ENCODE data around the gene PRMT7. TPM values are rescaled to one million over a fixed set of nuclear protein-coding genes. Genes with fewer than 3 reads are reported as not detected.
A peak's percentile ranks its signal among the peaks of the same experiment; 100 is the strongest.
"Not testable (repeated sequence)": the region's sequence is repeated elsewhere in the genome, so short reads cannot be mapped to it uniquely, and the experiment has no call there.

PRMT7 gene
- total RNA-seq, 2 experiments from 2014 or later: 50.4 to 52.2 TPM

DNA sequence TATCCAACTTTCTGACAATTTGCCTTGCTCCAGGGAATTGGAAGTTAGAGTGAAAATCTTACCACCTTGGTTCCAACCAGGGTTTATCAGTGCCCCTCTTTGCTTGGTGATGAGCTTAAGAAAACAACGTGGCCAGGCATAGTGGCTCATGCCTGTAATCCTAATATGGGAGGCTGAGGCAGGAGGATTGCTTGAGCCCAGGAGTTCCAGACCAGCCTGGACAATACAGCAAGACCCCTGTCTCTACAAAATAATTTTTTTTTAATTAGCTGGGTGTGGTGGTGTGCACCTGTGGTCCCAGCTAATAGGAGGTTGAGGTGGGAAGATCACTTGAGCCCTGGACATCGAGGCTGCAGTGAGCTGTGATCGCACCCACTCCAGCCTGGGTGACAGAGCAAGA, 25.1 kb upstream of the PRMT7 start:
- peak overlapping the region; percentile 92 for H3K27ac Mint-ChIP-seq
- H3K27me3 Mint-ChIP-seq: no peaks in the 10 kb centered on the region
- H3K4me1 Mint-ChIP-seq: peaks cover 95% of the 10 kb centered on the region
- H3K4me3 Mint-ChIP-seq: peak overlapping the region; percentile 5
- ChIA-PET CTCF (interaction anchor here (1.4 to 15.3 kb wide), 6 partner anchors 13 to 89 kb away, joined by 3 to 243 read pairs (median 6); partner anchors contain the start of genes PRMT7, SLC7A6 and SLC7A6OS), POLR2A (interaction anchor here (1.2 to 9.9 kb wide), 10 partner anchors 9 to 216 kb away, joined by 3 to 85 read pairs (median 16); partner anchors contain the start of genes PRMT7, SLC7A6 and SLC7A6OS)
- H3K36me3 Mint-ChIP-seq (ENCODE audit: low read depth): peaks cover 80% of the 10 kb centered on the region
- DNase-seq: no peak
- no peaks in the 10 kb centered on the region for H3K9me3 Mint-ChIP-seq

DNA sequence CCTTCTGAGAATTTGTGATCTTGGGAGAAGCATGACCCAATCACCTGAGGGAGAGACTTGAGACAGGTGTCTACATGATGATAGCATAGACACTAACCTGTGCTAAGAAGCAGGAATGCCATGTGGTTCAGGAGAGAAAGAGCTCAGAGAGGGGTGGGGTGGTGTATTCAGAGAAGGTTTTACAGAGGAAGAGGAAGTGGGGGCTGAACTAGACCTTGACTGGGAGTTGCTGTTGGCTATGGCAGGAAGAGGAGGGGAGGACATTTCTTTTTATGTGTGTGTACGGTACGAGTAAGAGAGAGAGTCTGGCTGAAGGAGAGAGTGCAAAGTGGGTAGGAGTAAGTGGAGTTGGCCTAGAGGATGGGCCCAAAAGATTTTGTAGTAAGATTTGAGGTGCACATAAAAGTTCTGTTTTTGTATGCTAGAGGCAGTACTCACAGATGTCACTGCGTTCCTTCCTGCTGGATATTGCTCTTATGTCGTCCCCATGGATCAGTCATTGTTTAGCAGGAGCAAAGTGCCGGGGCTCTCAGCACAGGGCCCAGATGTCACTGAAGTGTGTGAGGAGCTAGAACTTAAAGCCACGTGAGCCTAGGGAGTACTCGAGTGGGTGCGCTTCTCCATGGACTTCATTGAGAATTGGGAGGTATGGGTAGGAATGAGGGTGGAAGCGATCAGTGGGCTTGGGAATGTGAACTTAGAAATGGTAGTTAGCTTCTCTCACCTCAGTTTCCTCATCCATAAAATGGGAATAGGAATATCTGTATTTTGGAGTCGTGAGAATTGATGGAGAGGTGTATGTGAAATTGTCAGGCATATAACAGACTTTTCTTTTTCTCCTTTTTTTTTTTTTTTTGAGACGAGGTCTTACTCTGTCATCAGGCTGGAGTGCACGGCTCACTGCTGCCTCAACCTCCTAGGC, 24.4 kb upstream of the PRMT7 start:
- ChIA-PET POLR2A (interaction anchor here (1.2 to 9.9 kb wide), 9 partner anchors 8 to 216 kb away, joined by 3 to 85 read pairs (median 25); partner anchors contain the start of genes PRMT7, SLC7A6 and SLC7A6OS), CTCF (interaction anchor here (0.7 to 15.3 kb wide), 7 partner anchors 13 to 88 kb away, joined by 3 to 243 read pairs (median 6); partner anchors contain the start of genes PRMT7, SLC7A6 and SLC7A6OS)
- Mint-ChIP-seq H3K36me3 (ENCODE audit: low read depth) (peaks cover 80% of the 10 kb centered on the region), H3K4me1 (peaks cover 96% of the 10 kb centered on the region), H3K4me3 (peak overlapping the region; percentile 73), H3K9me3 (no peaks in the 10 kb centered on the region), H3K27me3 (no peaks in the 10 kb centered on the region), H3K27ac (peak overlapping the region; percentile 92)
- DNase-seq: peak; percentile 41

DNA sequence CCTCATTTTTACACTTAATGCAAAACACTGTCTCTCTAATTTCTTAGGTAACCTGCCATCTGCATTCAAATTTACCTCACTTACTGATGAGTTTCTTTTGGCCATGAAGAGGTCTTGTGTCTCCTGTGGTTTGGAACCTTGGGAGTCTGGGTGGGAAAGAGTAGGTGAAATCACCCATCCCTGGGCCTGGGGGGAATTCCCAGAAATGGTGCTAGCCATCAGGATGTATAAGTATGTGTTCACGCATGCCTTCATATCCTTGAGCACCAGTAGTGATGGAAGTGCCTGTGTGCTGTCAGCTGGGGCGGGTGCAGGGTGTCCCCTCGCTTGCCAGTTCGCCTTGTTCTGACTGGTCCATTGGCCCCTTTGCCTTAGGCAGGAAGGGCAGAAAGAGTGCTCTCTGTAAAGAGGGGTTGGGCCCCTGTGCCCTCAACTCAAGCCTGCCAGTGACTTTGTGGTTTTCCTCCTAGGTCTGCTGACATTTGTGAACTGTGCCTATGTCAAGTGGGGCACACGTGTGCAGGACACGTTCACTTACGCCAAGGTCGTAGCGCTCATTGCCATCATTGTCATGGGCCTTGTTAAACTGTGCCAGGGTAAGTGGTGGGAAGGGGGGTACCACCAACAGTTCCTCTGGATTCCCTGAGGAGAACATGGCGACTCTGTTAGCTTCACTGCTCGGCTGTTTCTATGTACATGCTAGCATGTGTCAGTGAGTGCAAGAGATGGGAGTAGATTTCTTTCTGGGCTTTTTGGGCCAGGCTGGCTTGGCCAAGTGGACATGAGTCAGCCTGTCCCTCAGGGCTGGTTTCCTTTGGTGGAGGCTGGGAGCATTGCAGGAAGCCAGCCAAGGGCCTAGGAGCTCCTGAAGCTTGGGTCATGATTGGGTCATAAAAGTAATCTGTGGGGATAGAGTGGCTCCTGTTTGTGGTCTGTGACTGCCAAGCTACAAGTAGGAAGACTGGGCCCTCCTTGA, 23.3 kb upstream of the PRMT7 start:
- POLR2A ChIA-PET: interaction anchor here (0.9 to 9.9 kb wide), 9 partner anchors 11 to 68 kb away, joined by 3 to 85 read pairs (median 13); partner anchors contain the start of genes PRMT7, SLC7A6 and SLC7A6OS
- H3K27ac Mint-ChIP-seq: peak overlapping the region; percentile 92
- no peaks in the 10 kb centered on the region for H3K9me3 Mint-ChIP-seq
- H3K4me3 Mint-ChIP-seq: peak overlapping the region; percentile 38
- H3K4me1 Mint-ChIP-seq: peaks cover 94% of the 10 kb centered on the region
- DNase-seq: peak; percentile 63
- H3K27me3 Mint-ChIP-seq: no peaks in the 10 kb centered on the region
- H3K36me3 Mint-ChIP-seq (ENCODE audit: low read depth): peaks cover 75% of the 10 kb centered on the region
- CTCF ChIA-PET: interaction anchor here (1.0 to 15.3 kb wide), 4 partner anchors 15 to 42 kb away, joined by 5 to 243 read pairs (median 26); partner anchors contain the start of genes PRMT7, SLC7A6 and SLC7A6OS

DNA sequence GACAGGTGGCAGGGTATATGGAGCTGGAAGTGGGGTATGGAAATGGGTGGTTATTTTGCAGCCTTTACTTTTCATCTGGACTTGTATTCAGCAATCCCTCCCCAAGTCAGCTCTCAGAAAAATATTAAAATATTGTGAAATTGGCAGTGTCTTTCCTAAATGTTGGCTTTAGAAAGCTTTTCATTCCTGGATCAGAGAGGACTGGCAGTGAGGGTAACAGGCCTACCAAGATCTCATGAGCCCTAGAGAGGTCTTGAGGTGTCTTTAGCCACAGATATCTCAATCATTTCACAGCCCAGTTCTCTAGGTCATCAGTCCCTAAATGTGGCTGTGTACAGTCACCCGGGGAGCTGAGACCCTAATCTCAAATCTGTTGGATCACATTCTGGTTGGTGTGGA, 22.6 kb upstream of the PRMT7 start:
- CTCF ChIA-PET: interaction anchor here (0.7 to 15.3 kb wide), 4 partner anchors 23 to 116 kb away, joined by 3 to 243 read pairs (median 6); partner anchors contain the start of genes PRMT7, SLC7A6 and SLC7A6OS
- Mint-ChIP-seq H3K9me3 (no peaks in the 10 kb centered on the region), H3K27me3 (no peaks in the 10 kb centered on the region), H3K27ac (peak overlapping the region; percentile 92), H3K4me3 (peak overlapping the region; percentile 38), H3K4me1 (peaks cover 90% of the 10 kb centered on the region), H3K36me3 (ENCODE audit: low read depth) (peaks cover 73% of the 10 kb centered on the region)
- POLR2A ChIA-PET: interaction anchor here (0.9 to 9.9 kb wide), 7 partner anchors 12 to 67 kb away, joined by 3 to 85 read pairs (median 13); partner anchors contain the start of genes PRMT7, SLC7A6 and SLC7A6OS
- DNase-seq: no peak

DNA sequence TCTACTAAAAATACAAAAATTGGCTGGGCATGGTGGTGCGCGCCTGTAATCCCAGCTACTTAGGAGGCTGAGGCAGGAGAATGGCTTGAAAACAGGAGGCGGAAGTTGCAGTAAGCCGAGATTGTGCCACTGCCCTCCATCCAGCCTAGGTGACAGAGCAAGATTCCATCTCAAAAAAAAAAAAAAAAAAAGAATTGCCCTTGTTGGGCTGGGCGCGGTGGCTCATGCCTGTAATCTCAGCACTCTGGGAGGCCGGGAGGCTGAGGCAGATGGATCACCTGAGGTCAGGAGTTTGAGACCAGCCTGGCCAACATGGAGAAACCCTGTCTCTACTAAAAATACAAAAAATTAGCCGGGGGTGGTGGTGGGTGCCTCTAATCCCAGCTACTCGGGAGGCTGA, 22.0 kb upstream of the PRMT7 start:
- not testable (repeated sequence) for DNase-seq, H3K4me3 Mint-ChIP-seq, H3K9me3 Mint-ChIP-seq, H3K27me3 Mint-ChIP-seq
- peak overlapping the region; percentile 92 for H3K27ac Mint-ChIP-seq
- peaks cover 72% of the 10 kb centered on the region for H3K36me3 Mint-ChIP-seq (ENCODE audit: low read depth)
- peaks cover 88% of the 10 kb centered on the region for H3K4me1 Mint-ChIP-seq
- CTCF ChIA-PET: interaction anchor here (0.7 to 15.3 kb wide), 5 partner anchors 16 to 115 kb away, joined by 3 to 243 read pairs (median 4); partner anchors contain the start of genes PRMT7, SLC7A6 and SLC7A6OS
- POLR2A ChIA-PET: interaction anchor here (1.4 to 9.9 kb wide), 8 partner anchors 8 to 26 kb away, joined by 7 to 85 read pairs (median 11); partner anchors contain the start of genes PRMT7, SLC7A6 and SLC7A6OS

DNA sequence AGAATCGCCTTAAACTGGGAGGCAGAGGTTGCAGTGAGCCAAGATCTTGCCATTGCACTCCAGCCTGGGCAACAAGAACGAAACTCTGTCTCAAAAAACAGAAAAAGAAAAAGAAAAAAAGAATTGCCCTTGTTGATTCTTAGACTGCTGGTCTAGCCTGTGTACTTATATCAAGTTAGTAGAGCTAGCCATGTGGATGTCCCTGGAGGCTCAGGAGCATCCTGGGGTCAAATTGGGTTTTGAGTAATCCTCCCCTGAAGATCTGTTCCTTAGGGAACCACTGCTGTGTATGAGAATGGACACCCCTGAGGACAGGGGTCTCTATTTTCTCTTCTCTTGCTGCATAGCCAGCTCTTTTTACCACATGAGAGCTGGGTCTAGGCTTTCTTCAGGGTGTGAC, 21.6 kb upstream of the PRMT7 start:
- H3K27me3 Mint-ChIP-seq: no peaks in the 10 kb centered on the region
- H3K27ac Mint-ChIP-seq: peak overlapping the region; percentile 92
- H3K4me3 Mint-ChIP-seq: no peak overlapping the region
- DNase-seq: no peak
- peaks cover 86% of the 10 kb centered on the region for H3K4me1 Mint-ChIP-seq
- ChIA-PET CTCF (interaction anchor here (1.2 to 15.3 kb wide), 4 partner anchors 16 to 40 kb away, joined by 3 to 243 read pairs (median 6); partner anchors contain the start of genes PRMT7, SLC7A6 and SLC7A6OS), POLR2A (interaction anchor here (0.9 to 9.9 kb wide), 8 partner anchors 8 to 74 kb away, joined by 3 to 85 read pairs (median 11); partner anchors contain the start of genes PRMT7, SLC7A6 and SLC7A6OS)
- peaks cover 72% of the 10 kb centered on the region for H3K36me3 Mint-ChIP-seq (ENCODE audit: low read depth)
- no peaks in the 10 kb centered on the region for H3K9me3 Mint-ChIP-seq

DNA sequence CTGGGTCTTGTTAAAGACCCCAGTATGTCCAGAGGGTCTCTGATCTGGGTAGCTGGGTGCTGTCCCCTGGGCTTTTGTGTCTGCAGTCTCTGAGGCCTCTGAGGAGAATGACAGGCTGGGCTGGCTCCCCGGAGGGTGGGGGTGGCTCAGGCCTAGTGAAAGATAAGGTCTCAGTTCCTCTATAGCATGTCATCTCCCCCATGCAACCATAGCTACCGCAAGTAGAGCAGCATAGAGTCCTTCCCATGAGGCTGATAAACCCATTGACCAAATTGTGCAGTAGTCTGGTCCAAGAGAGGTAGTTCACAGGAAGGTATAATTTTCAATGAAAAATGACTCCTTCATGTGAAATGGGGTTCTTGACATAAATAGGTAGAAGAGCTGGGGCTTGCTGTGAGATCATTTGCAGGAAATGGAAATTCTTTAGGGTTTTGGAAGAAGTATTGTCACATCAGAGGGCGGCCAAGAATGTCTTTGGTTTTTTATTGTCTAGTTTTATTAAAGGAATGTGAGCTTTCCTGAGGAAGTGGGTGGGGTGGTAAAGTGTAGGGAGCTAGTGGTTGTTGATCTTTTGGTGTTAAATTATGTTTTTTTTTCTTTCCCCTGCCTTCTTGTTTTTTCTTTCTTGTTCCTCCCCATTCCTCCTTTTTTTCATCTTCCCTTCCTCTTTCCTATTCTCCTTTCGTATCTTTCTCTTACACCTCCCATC, 21.0 kb upstream of the PRMT7 start:
- H3K27ac Mint-ChIP-seq: peak overlapping the region; percentile 92
- ChIA-PET CTCF (interaction anchor here (0.9 to 15.3 kb wide), 5 partner anchors 9 to 39 kb away, joined by 3 to 243 read pairs (median 4); partner anchors contain the start of genes PRMT7, SLC7A6 and SLC7A6OS), POLR2A (interaction anchor here (0.7 to 9.9 kb wide), 9 partner anchors 9 to 74 kb away, joined by 3 to 85 read pairs (median 9); partner anchors contain the start of genes PRMT7, SLC7A6 and SLC7A6OS)
- no peaks in the 10 kb centered on the region for H3K9me3 Mint-ChIP-seq
- peak overlapping the region; percentile 6 for H3K4me3 Mint-ChIP-seq
- peaks cover 70% of the 10 kb centered on the region for H3K36me3 Mint-ChIP-seq (ENCODE audit: low read depth)
- peak; percentile 71 for DNase-seq
- no peaks in the 10 kb centered on the region for H3K27me3 Mint-ChIP-seq
- peaks cover 83% of the 10 kb centered on the region for H3K4me1 Mint-ChIP-seq

DNA sequence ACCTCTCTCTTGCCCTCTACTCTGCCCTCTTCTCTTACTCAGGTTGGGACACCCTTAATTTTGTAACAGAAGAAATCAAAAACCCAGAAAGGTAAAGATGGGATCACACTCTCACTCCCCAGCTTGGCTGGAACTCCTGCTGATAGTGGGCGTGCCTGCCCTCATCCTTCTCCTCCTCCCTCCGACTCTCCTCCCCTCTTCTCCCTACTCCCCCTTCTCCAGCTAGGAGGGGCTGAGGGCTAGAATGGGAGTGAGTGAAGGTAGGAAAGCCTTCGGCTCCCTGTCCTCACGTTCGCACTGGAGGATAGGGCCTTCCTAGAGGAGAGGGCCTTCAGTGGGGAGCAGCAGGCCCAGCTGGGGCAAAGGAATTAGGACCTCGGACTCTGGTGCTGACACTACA, 20.4 kb upstream of the PRMT7 start:
- no peak for DNase-seq
- Mint-ChIP-seq H3K27me3 (no peaks in the 10 kb centered on the region), H3K36me3 (ENCODE audit: low read depth) (peaks cover 71% of the 10 kb centered on the region), H3K27ac (peak overlapping the region; percentile 92), H3K4me3 (no peak overlapping the region), H3K9me3 (no peaks in the 10 kb centered on the region), H3K4me1 (peaks cover 76% of the 10 kb centered on the region)
- ChIA-PET POLR2A (interaction anchor here (0.7 to 9.9 kb wide), 8 partner anchors 10 to 27 kb away, joined by 3 to 85 read pairs (median 11); partner anchors contain the start of genes PRMT7, SLC7A6 and SLC7A6OS), CTCF (interaction anchor here (0.9 to 15.3 kb wide), 4 partner anchors 10 to 28 kb away, joined by 3 to 243 read pairs (median 6); partner anchors contain the start of genes PRMT7, SLC7A6 and SLC7A6OS)

DNA sequence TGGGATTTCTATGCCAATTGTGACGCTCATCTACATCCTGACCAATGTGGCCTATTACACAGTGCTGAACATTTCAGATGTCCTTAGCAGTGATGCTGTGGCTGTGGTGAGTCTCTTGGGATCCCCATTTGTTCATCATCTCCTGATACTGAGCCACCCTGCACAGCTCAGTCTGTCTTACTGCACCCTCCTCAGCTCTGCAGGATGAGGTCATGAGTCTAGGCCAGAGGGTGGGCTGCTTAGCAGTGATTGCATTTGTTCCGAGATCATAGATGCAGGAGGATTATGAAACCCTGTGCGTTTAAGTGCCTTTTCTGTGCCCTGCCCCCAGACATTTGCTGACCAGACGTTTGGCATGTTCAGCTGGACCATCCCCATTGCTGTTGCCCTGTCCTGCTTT, 19.6 kb upstream of the PRMT7 start:
- Mint-ChIP-seq H3K36me3 (ENCODE audit: low read depth) (peaks cover 75% of the 10 kb centered on the region), H3K9me3 (no peaks in the 10 kb centered on the region), H3K4me3 (no peak overlapping the region), H3K27me3 (no peaks in the 10 kb centered on the region), H3K4me1 (peaks cover 69% of the 10 kb centered on the region), H3K27ac (peak overlapping the region; percentile 92)
- CTCF ChIA-PET: interaction anchor here (1.8 to 15.3 kb wide), 2 partner anchors 20 to 29 kb away, joined by 6 to 243 read pairs; partner anchors contain the start of genes PRMT7, SLC7A6 and SLC7A6OS
- DNase-seq: no peak
- POLR2A ChIA-PET: interaction anchor here (0.7 to 9.9 kb wide), 5 partner anchors 8 to 28 kb away, joined by 3 to 85 read pairs (median 7); partner anchors contain the start of genes PRMT7, SLC7A6 and SLC7A6OS

DNA sequence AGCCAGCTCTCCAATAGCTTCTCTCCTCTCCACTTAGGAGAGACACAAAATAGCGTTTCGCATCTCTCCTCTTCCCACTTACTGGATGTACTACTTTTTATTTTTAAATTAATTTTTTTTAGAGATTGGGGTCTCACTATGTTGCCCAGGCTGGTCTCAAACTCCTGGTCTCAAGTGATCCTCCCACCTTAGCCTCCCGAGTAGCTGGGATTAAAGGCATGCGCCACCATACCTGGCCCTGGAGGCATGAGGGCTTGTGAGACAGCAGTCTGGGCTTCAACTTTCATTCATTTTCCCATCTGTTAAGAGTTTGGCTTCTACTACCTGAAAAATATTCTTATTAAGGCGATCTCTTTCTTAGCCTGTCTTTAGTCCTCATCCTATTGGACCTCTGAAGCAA, 18.4 kb upstream of the PRMT7 start:
- CTCF ChIA-PET: interaction anchor here (0.6 to 15.3 kb wide), 3 partner anchors 19 to 684 kb away, joined by 3 to 243 read pairs (median 6); partner anchors contain the start of genes PRMT7, SLC7A6 and SLC7A6OS
- H3K9me3 Mint-ChIP-seq: no peaks in the 10 kb centered on the region
- H3K27me3 Mint-ChIP-seq: no peaks in the 10 kb centered on the region
- peaks cover 57% of the 10 kb centered on the region for H3K4me1 Mint-ChIP-seq
- H3K27ac Mint-ChIP-seq: no peak overlapping the region
- no peak overlapping the region for H3K4me3 Mint-ChIP-seq
- POLR2A ChIA-PET: interaction anchor here (1.1 to 9.9 kb wide), 4 partner anchors 8 to 29 kb away, joined by 3 to 85 read pairs (median 33); partner anchors contain the start of genes PRMT7, SLC7A6 and SLC7A6OS
- DNase-seq: no peak
- H3K36me3 Mint-ChIP-seq (ENCODE audit: low read depth): peaks cover 77% of the 10 kb centered on the region

Data from activated CD4-positive, alpha-beta memory T cell treated with anti-CD3 and anti-CD28 coated beads, Interleukin-2, amount 10 ng/mL, durations not matched to agents 7 days and 5 days (primary cell).